WTC11 (cell line): ENCODE measurements around the gene UQCR11. TPM values are rescaled to one million over a fixed set of nuclear protein-coding genes. Genes with fewer than 3 reads are reported as not detected.

Source experiments
- ATAC-seq: fragments of 200-7000 bp; cut with Tn5 transposase; 2 replicates; pipeline ENCODE4 v1.10.0; 2021; ENCODE audit warnings: mild to moderate bottlenecking, moderate library complexity
- CTCF ChIA-PET: fragments of 300-600 bp; sonication (Branson Sonifier 250); formaldehyde crosslinking; loops from one replicate; lab custom pipeline; 2021; ENCODE audit warnings: antibody characterized with exemption; lab: Charles Lee
- POLR2A ChIA-PET: fragments of 350-600 bp; sonication (Branson Sonifier 250); formaldehyde crosslinking; loops from one replicate; lab custom pipeline; 2021; ENCODE audit warnings: antibody characterized with exemption; lab: Charles Lee
- DNase-seq: peaks from one replicate; pipeline ENCODE4 v3.0.0; 2021; ENCODE audit warnings: low spot score
- H3K27ac Mint-ChIP-seq: 2 replicates; pipeline ENCODE4 v1.8.0; 2021; ENCODE audit warnings: mixed read lengths
- H3K27me3 Mint-ChIP-seq: 2 replicates; pipeline ENCODE4 v1.8.0; 2021; ENCODE audit warnings: low read depth, mild to moderate bottlenecking, moderate library complexity, mixed read lengths
- H3K36me3 Mint-ChIP-seq: 2 replicates; pipeline ENCODE4 v1.8.0; 2021; ENCODE audit warnings: mixed read lengths
- H3K4me1 Mint-ChIP-seq: 2 replicates; pipeline ENCODE4 v1.8.0; 2022; ENCODE audit warnings: mixed read lengths
- H3K4me3 Mint-ChIP-seq: 2 replicates; pipeline ENCODE4 v1.8.0; 2021; ENCODE audit warnings: mild to moderate bottlenecking, moderate library complexity, mixed read lengths
- H3K9me3 Mint-ChIP-seq: 2 replicates; pipeline ENCODE4 v1.8.0; 2021; ENCODE audit warnings: mixed read lengths
- E2F5 ChIP-seq: sonication (generic); formaldehyde crosslinking; IDR thresholded peaks from 2 replicates; pipeline ENCODE4 v1.8.1; 2022; ENCODE audit warnings: mild to moderate bottlenecking, moderate library complexity, missing genetic modification reagents
- ELF4 ChIP-seq: sonication (generic); formaldehyde crosslinking; IDR thresholded peaks from 2 replicates; pipeline ENCODE4 v1.8.1; 2022; ENCODE audit warnings: low read depth, mild to moderate bottlenecking, moderate library complexity, missing genetic modification reagents
- ESRRA ChIP-seq: sonication (generic); formaldehyde crosslinking; IDR thresholded peaks from 2 replicates; pipeline ENCODE4 v1.8.1; 2022; ENCODE audit warnings: mild to moderate bottlenecking, missing genetic modification reagents, borderline replicate concordance
- FOXK1 ChIP-seq: sonication (generic); formaldehyde crosslinking; IDR thresholded peaks from 2 replicates; pipeline ENCODE4 v1.8.0; 2022; ENCODE audit warnings: mild to moderate bottlenecking, moderate library complexity, missing genetic modification reagents
- FOXP4 ChIP-seq: sonication (generic); formaldehyde crosslinking; IDR thresholded peaks from 2 replicates; pipeline ENCODE4 v1.8.0; 2022; ENCODE audit warnings: mild to moderate bottlenecking, missing genetic modification reagents
- GRHL2 ChIP-seq: fragments of 250-450 bp; sonication (Bioruptor Pico); IDR thresholded peaks from 2 replicates; pipeline ENCODE4 v1.8.0; 2022; ENCODE audit warnings: mild to moderate bottlenecking, moderate library complexity; ENCODE audit not compliant: insufficient replicate concordance, severe bottlenecking
- HMGXB4 ChIP-seq: sonication (generic); formaldehyde crosslinking; IDR thresholded peaks from 2 replicates; pipeline ENCODE4 v1.8.1; 2023; ENCODE audit warnings: mild to moderate bottlenecking, moderate library complexity, missing genetic modification reagents
- JAZF1 ChIP-seq: fragments of 250-450 bp; sonication (Bioruptor Pico); IDR thresholded peaks from 2 replicates; pipeline ENCODE4 v1.9.0; 2021; ENCODE audit warnings: moderate library complexity, mild to moderate bottlenecking, inconsistent platforms
- NFATC4 ChIP-seq: fragments of 250-450 bp; sonication (Bioruptor Pico); IDR thresholded peaks from 2 replicates; pipeline ENCODE4 v1.9.0; 2021; ENCODE audit warnings: mild to moderate bottlenecking
- NR2C2 ChIP-seq: sonication (generic); formaldehyde crosslinking; IDR thresholded peaks from 2 replicates; pipeline ENCODE4 v1.8.0; 2022; ENCODE audit warnings: mild to moderate bottlenecking, missing genetic modification reagents
- PRRX2 ChIP-seq: fragments of 250-450 bp; sonication (Bioruptor Pico); IDR thresholded peaks from 2 replicates; pipeline ENCODE4 v1.8.0; 2021; ENCODE audit warnings: mild to moderate bottlenecking
- RELA ChIP-seq: sonication (generic); formaldehyde crosslinking; IDR thresholded peaks from 2 replicates; pipeline ENCODE4 v1.8.1; 2022; ENCODE audit warnings: missing genetic modification reagents, mild to moderate bottlenecking, borderline replicate concordance
- SMAD4 ChIP-seq: sonication (generic); formaldehyde crosslinking; IDR thresholded peaks from 2 replicates; pipeline ENCODE4 v1.8.0; 2022; ENCODE audit warnings: mild to moderate bottlenecking, missing genetic modification reagents
- SP1 ChIP-seq: sonication (generic); formaldehyde crosslinking; conservative IDR thresholded peaks from 2 replicates; pipeline ENCODE4 v1.8.1; 2022; ENCODE audit warnings: missing genetic modification reagents
- USF2 ChIP-seq: sonication (generic); formaldehyde crosslinking; IDR thresholded peaks from 2 replicates; pipeline ENCODE4 v1.8.1; 2023; ENCODE audit warnings: mild to moderate bottlenecking, missing genetic modification reagents, moderate library complexity
- ZNF416 ChIP-seq: fragments of 250-450 bp; sonication (Bioruptor Pico); IDR thresholded peaks from 2 replicates; pipeline ENCODE4 v1.9.0; 2021; ENCODE audit warnings: mild to moderate bottlenecking, inconsistent platforms
- ZNF425 ChIP-seq: fragments of 250-450 bp; sonication (Bioruptor Pico); conservative IDR thresholded peaks from 2 replicates; pipeline ENCODE4 v1.9.0; 2021; ENCODE audit warnings: mild to moderate bottlenecking
- ZNF532 ChIP-seq: fragments of 250-450 bp; sonication (Bioruptor Pico); IDR thresholded peaks from 2 replicates; pipeline ENCODE4 v1.9.0; 2021; ENCODE audit warnings: mild to moderate bottlenecking, borderline replicate concordance
- ZNF671 ChIP-seq: fragments of 250-450 bp; sonication (Bioruptor Pico); IDR thresholded peaks from 2 replicates; pipeline ENCODE4 v1.8.0; 2021; ENCODE audit warnings: mild to moderate bottlenecking
- ZSCAN18 ChIP-seq: fragments of 250-450 bp; sonication (Bioruptor Pico); IDR thresholded peaks from 2 replicates; pipeline ENCODE4 v2.1.2; 2022; ENCODE audit warnings: mild to moderate bottlenecking, moderate library complexity
- total RNA-seq: library from RNA; stranded (reverse); gene quantifications from 3 replicates; pipeline ENCODE4 v1.2.3, GENCODE V29; 2021

The UQCR11 gene
- total RNA-seq, 1 experiment from 2014 or later = 198 TPM

GRCh38 chr19:1555487-1556389 lies 49.5 kb downstream of the UQCR11 start:
- Mint-ChIP-seq H3K27me3 (no peaks in the 10 kb centered on the region), H3K4me1 (no peaks in the 10 kb centered on the region), H3K27ac (no peak overlapping the region), H3K36me3 (no peaks in the 10 kb centered on the region), H3K4me3 (no peak overlapping the region), H3K9me3 (no peaks in the 10 kb centered on the region)
- ATAC-seq (no peak), DNase-seq (no peak)
- TF ChIP-seq ZNF425 (CRISPR knock-in tag) (no peak), NFATC4 (CRISPR knock-in tag) (no peak), ZNF532 (CRISPR knock-in tag) (no peak), HMGXB4 (CRISPR knock-in tag) (no peak), USF2 (CRISPR knock-in tag) (no peak), SP1 (no peak), PRRX2 (CRISPR knock-in tag) (no peak), GRHL2 (CRISPR knock-in tag) (no peak), E2F5 (CRISPR knock-in tag) (no peak), RELA (CRISPR knock-in tag) (no peak), FOXK1 (CRISPR knock-in tag) (no peak), ESRRA (no peak), ZNF416 (CRISPR knock-in tag) (no peak)
- CTCF ChIA-PET = no interaction called here
- POLR2A ChIA-PET = no interaction called here

GRCh38 chr19:1554968-1555367 lies 50.3 kb downstream of the UQCR11 start:
- ChIA-PET CTCF (interaction anchor here (1.5 kb wide), 1 partner anchor 12 kb away, joined by 3 read pairs; no protein-coding TSS in a partner anchor), POLR2A (no interaction called here)
- no peak for ATAC-seq
- H3K27ac Mint-ChIP-seq = no peak overlapping the region
- no peaks in the 10 kb centered on the region for H3K9me3 Mint-ChIP-seq
- H3K4me3 Mint-ChIP-seq = no peak overlapping the region
- DNase-seq = no peak
- no peaks in the 10 kb centered on the region for H3K4me1 Mint-ChIP-seq
- no peaks in the 10 kb centered on the region for H3K36me3 Mint-ChIP-seq
- no peaks in the 10 kb centered on the region for H3K27me3 Mint-ChIP-seq
- TF ChIP-seq SMAD4 (CRISPR knock-in tag) = no peak
- TF ChIP-seq ELF4 (CRISPR knock-in tag) = no peak
- no peak for TF ChIP-seq ZNF671 (CRISPR knock-in tag)
- TF ChIP-seq ZSCAN18 (CRISPR knock-in tag) = no peak
- TF ChIP-seq NR2C2 (CRISPR knock-in tag) = no peak
- TF ChIP-seq JAZF1 = no peak
- TF ChIP-seq PRRX2 (CRISPR knock-in tag) = no peak
- no peak for TF ChIP-seq FOXP4 (CRISPR knock-in tag)
